Stomach (tissue), 9 donors: Measurements from ENCODE around the gene AWAT2. TPM values are rescaled to one million over a fixed set of nuclear protein-coding genes. Genes with fewer than 3 reads are reported as not detected.

Experiments used
- DNase-seq, 2 donors: peaks; one replicate each; pipeline versions ENCODE4 v3.0.0 to v3.0.0-alpha.2; 2013 to 2019
- H3K27ac ChIP-seq, 5 donors: fragments of 200-600 bp in 4 of 5; sonication (generic) in 4 of 5; one replicate each; pipeline ENCODE4 v1.5.1; 2013 to 2019; ENCODE audit warnings: mild to moderate bottlenecking in 1 of 5, moderate library complexity in 1 of 5
- H3K27me3 ChIP-seq, 3 donors: fragments of 200-600 bp; sonication (generic); one replicate each; pipeline ENCODE4 v1.5.1; 2017 to 2019; ENCODE audit warnings: mixed run types in 1 of 3
- H3K36me3 ChIP-seq, 4 donors: fragments of 200-600 bp; sonication (generic); 1 replicate in 3 of 4; 2 replicates in 1 of 4; pipeline ENCODE4 v1.5.1; 2016 to 2019
- H3K4me1 ChIP-seq, 4 donors: fragments of 200-600 bp; sonication (generic); one replicate each; pipeline ENCODE4 v1.5.1; 2016 to 2019
- H3K4me3 ChIP-seq, 4 donors: fragments of 200-600 bp; sonication (generic) in 3 of 4; one replicate each; pipeline ENCODE4 v1.5.1; 2016 to 2019; ENCODE audit warnings: mild to moderate bottlenecking in 1 of 4
- H3K9me3 ChIP-seq, 4 donors: fragments of 200-600 bp; sonication (generic); one replicate each; pipeline ENCODE4 v1.5.1; 2016 to 2019
- EP300 ChIP-seq: sonication (generic); formaldehyde crosslinking; IDR thresholded peaks from one replicate; pipeline ENCODE4 v1.6.1; 2017; ENCODE audit warnings: antibody characterized with exemption
- POLR2A ChIP-seq, 4 donors: fragments of 450-650 bp; IDR thresholded peaks; one replicate each; pipeline ENCODE4 v1.6.1; 2016; ENCODE audit warnings: antibody characterized with exemption in 4 of 4, control low read depth in 2 of 4, mild to moderate bottlenecking in 1 of 4, moderate library complexity in 1 of 4
- POLR2AphosphoS5 ChIP-seq, 3 donors: sonication (generic); formaldehyde crosslinking; IDR thresholded peaks; one replicate each; pipeline ENCODE4 v1.6.1; 2016; ENCODE audit warnings: antibody characterized with exemption in 3 of 3
- WGBS, 5 donors: extraction: QIAGEN DNeasy Blood & Tissue Kit in 3 of 5; methylation state at CpG; one replicate each; pipeline versions ENCODE4 v1.1.5 to v1.1.7; 2013 to 2018; 5-methylcytosine and 5-hydroxymethylcytosine counted together
- intact Hi-C: fragments of 100-400 bp; cut with DNase I; formaldehyde crosslinking; loops from one replicate; pipeline ENCODE4 v1.15.1; 2023; ENCODE audit warnings: low total_unique reads
- polyA plus RNA-seq, 3 donors: library from polyadenylated mRNA; stranded (reverse); fragments of 200-250 nt; gene quantifications; one replicate each; pipeline ENCODE4 v1.2.3, GENCODE V29; 2013
- total RNA-seq, 5 donors: library from RNA; depleted of rRNA; stranded (reverse); fragments of >200 nt; gene quantifications; one replicate each; pipeline versions ENCODE4 v1.1.0 to v1.2.3, GENCODE V29; 2014 to 2016
- TF ChIP-seq, protein P1 (sequence below), 7 experiments: fragments of 450-650 bp in 4 of 7; fragments of 200-600 bp in 3 of 7; sonication (generic) in 3 of 7; IDR thresholded peaks; one replicate each; pipeline ENCODE4 v1.5.1; 2016 to 2019; ENCODE audit warnings: antibody characterized with exemption in 7 of 7, control low read depth in 2 of 7, mild to moderate bottlenecking in 1 of 7
- donor health status: healthy with polysubstance abuse.
- donor health status: Bipolar disorder and iron deficiency.
- donor health status: healthy.

AWAT2 gene
- total and polyA plus RNA-seq, 8 donors = not detected

GRCh38 chrX:70041993-70042392 is 7.7 kb downstream of the AWAT2 start:
- WGBS, 5 donors = 61 to 97% (median 86%) methylated on average over 6 of the region's 6 CpGs
- H3K4me3 ChIP-seq = no peak overlapping the region
- H3K4me1 ChIP-seq = no peaks in the 10 kb centered on the region
- H3K36me3 ChIP-seq = no peaks in the 10 kb centered on the region
- H3K9me3 ChIP-seq = peaks cover 0 to 7% (median 0%) of the 10 kb centered on the region in 4 donors
- no peak for DNase-seq
- no peak overlapping the region for H3K27ac ChIP-seq
- TF ChIP-seq POLR2AphosphoS5 (IDR thresholded peaks at IDR 0.05) (no peak), POLR2A (IDR thresholded peaks at IDR 0.05) (no peak)
- intact Hi-C loops = no loop called here
- no peaks in the 10 kb centered on the region for H3K27me3 ChIP-seq

- H3K4me3 ChIP-seq = no peak overlapping the region
- intact Hi-C loops = loop anchor here (10.0 kb wide), 2 partner anchors 55 to 505 kb away; no protein-coding TSS in a partner anchor
- WGBS, 5 donors = 62 to 85% (median 77%) methylated on average over 2 of the region's 2 CpGs
- H3K27ac ChIP-seq = peak overlapping the region in 1 of 5 donors; percentile 38
- H3K9me3 ChIP-seq = no peaks in the 10 kb centered on the region
- TF ChIP-seq, protein P1, sequence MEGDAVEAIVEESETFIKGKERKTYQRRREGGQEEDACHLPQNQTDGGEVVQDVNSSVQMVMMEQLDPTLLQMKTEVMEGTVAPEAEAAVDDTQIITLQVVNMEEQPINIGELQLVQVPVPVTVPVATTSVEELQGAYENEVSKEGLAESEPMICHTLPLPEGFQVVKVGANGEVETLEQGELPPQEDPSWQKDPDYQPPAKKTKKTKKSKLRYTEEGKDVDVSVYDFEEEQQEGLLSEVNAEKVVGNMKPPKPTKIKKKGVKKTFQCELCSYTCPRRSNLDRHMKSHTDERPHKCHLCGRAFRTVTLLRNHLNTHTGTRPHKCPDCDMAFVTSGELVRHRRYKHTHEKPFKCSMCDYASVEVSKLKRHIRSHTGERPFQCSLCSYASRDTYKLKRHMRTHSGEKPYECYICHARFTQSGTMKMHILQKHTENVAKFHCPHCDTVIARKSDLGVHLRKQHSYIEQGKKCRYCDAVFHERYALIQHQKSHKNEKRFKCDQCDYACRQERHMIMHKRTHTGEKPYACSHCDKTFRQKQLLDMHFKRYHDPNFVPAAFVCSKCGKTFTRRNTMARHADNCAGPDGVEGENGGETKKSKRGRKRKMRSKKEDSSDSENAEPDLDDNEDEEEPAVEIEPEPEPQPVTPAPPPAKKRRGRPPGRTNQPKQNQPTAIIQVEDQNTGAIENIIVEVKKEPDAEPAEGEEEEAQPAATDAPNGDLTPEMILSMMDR (IDR thresholded peaks at IDR 0.05) = no peak
- TF ChIP-seq POLR2A (IDR thresholded peaks at IDR 0.05) (no peak), EP300 (no peak), POLR2AphosphoS5 (IDR thresholded peaks at IDR 0.05) (no peak)
- DNase-seq = no peak
- H3K27me3 ChIP-seq = no peaks in the 10 kb centered on the region
- no peaks in the 10 kb centered on the region for H3K4me1 ChIP-seq
- no peaks in the 10 kb centered on the region for H3K36me3 ChIP-seq
These were observed 10.0 kb downstream of the AWAT2 start for GRCh38 chrX:70039758-70040157.

DNA sequence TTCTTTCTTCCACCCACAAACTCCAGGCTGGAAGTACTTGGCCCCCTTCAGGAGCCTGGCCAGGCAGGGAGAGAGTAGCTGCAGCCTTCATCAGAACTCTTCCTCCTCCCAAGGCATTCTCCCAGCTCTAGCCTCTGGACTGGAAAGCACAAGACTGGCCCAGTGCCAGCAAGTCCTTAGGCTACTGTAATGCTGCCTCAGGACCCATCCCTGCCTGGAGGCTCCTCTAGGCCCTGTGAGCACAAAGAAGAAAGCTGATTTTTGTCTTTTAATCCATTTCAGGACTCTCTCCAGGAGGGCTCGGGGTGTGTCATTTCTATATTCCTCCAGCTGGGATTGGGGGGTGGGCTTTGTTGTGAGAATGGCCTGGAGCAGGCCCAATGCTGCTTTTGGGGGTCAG is 10.8 kb downstream of the AWAT2 start:
- intact Hi-C loops = loop anchor here (10.0 kb wide), 2 partner anchors 56 to 504 kb away; no protein-coding TSS in a partner anchor
- H3K36me3 ChIP-seq = no peaks in the 10 kb centered on the region
- no peaks in the 10 kb centered on the region for H3K4me1 ChIP-seq
- H3K4me3 ChIP-seq = no peak overlapping the region
- peak in 1 of 2 donors; percentile 39 for DNase-seq
- H3K27ac ChIP-seq = peak overlapping the region in 1 of 5 donors; percentile 5
- no peaks in the 10 kb centered on the region for H3K9me3 ChIP-seq
- no peaks in the 10 kb centered on the region for H3K27me3 ChIP-seq
- WGBS, 5 donors = 71 to 100% (median 90%) methylated on average over 1 of the region's 1 CpG
- TF ChIP-seq, protein P1 (IDR thresholded peaks at IDR 0.05) = no peak
- TF ChIP-seq POLR2A (IDR thresholded peaks at IDR 0.05) (no peak), POLR2AphosphoS5 (IDR thresholded peaks at IDR 0.05) (no peak), EP300 (no peak)

DNA sequence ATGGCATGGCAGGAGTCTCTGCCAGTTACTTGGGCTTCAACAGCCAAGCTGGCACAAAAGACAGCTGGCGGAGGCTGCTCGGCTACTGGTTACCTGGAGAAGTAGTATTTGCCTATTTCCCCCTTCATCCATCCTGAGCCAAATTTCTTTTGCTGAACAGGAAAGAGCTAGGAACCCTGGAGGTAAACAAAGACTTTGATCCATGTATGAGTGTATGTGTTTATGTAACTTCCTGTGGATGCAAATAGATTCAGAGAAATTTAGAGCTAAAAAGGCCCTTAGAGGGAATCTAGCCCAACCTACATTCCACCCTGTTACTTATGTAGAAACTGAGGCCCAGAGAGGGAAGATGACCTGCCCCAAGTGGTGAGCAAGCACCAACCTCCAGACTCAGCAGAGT is 11.2 kb downstream of the AWAT2 start:
- no peaks in the 10 kb centered on the region for H3K4me1 ChIP-seq
- H3K4me3 ChIP-seq = no peak overlapping the region
- peak overlapping the region in 1 of 5 donors; percentile 5 for H3K27ac ChIP-seq
- no peaks in the 10 kb centered on the region for H3K9me3 ChIP-seq
- intact Hi-C loops = loop anchor here (10.0 kb wide), 2 partner anchors 56 to 504 kb away; no protein-coding TSS in a partner anchor
- no peaks in the 10 kb centered on the region for H3K36me3 ChIP-seq
- no peaks in the 10 kb centered on the region for H3K27me3 ChIP-seq
- 40 to 76% (median 55%) methylated on average over 2 of the region's 2 CpGs for WGBS, 5 donors
- TF ChIP-seq EP300 (no peak), POLR2AphosphoS5 (IDR thresholded peaks at IDR 0.05) (no peak), POLR2A (IDR thresholded peaks at IDR 0.05) (no peak)
- TF ChIP-seq, protein P1 (IDR thresholded peaks at IDR 0.05) = no peak
- DNase-seq = peak in 1 of 2 donors; percentile 39

- H3K4me3 ChIP-seq = no peak overlapping the region
- DNase-seq = no peak
- no peaks in the 10 kb centered on the region for H3K36me3 ChIP-seq
- intact Hi-C loops = loop anchor here (10.0 kb wide), 2 partner anchors 60 to 500 kb away; no protein-coding TSS in a partner anchor
- no peak for TF ChIP-seq POLR2AphosphoS5 (IDR thresholded peaks at IDR 0.05)
- TF ChIP-seq, protein P1 (IDR thresholded peaks at IDR 0.05) = no peak
- no peak for TF ChIP-seq POLR2A (IDR thresholded peaks at IDR 0.05)
- no peak for TF ChIP-seq EP300
- H3K27ac ChIP-seq = no peak overlapping the region
- no peaks in the 10 kb centered on the region for H3K4me1 ChIP-seq
- H3K9me3 ChIP-seq = no peaks in the 10 kb centered on the region
- WGBS, 5 donors = 39 to 69% (median 60%) methylated on average over 2 to 4 of the region's 4 CpGs
- peaks cover 0 to 4% (median 0%) of the 10 kb centered on the region in 3 donors for H3K27me3 ChIP-seq
These were observed 15.1 kb downstream of the AWAT2 start for GRCh38 chrX:70034646-70035045.
